ENCODE results near the gene HAO2.

- TF ChIP-seq POLR2A (IDR thresholded peaks at IDR 0.05) (no peak), CTCF (IDR thresholded peaks at IDR 0.05) (no peak), POLR2AphosphoS5 (IDR thresholded peaks at IDR 0.05) (no peak)
Observed at GRCh38 chr1:119416006-119416640, 47.5 kb downstream of the HAO2 start.

Data from breast epithelium (tissue), 3 donors.